B cell (primary cell): ENCODE results near the gene NCDN. TPM values are rescaled to one million over a fixed set of nuclear protein-coding genes. Genes with fewer than 3 reads are reported as not detected.
A peak's percentile ranks its signal among the peaks of the same experiment; 100 is the strongest.

ENCODE experiments used
- ATAC-seq: fragments of 200-7000 bp; cut with Tn5 transposase; one replicate; pipeline ENCODE4 v1.10.0; 2021; ENCODE audit warnings: low read depth, mild to moderate bottlenecking, moderate number of reproducible peaks, moderate library complexity
- CTCF ChIA-PET: fragments of 350-600 bp; sonication (Branson Sonifier 250); formaldehyde crosslinking; loops from one replicate; lab custom pipeline; 2021; ENCODE audit warnings: antibody characterized with exemption, inconsistent platforms; lab: Charles Lee
- POLR2A ChIA-PET: fragments of 350-600 bp; sonication (Branson Sonifier 250); formaldehyde crosslinking; loops from one replicate; lab custom pipeline; 2021; ENCODE audit warnings: antibody characterized with exemption; lab: Charles Lee
- DNase-seq: peaks from one replicate; pipeline ENCODE4 v3.0.0; 2013
- H2AFZ ChIP-seq: 2 replicates; pipeline ENCODE4 v1.6.1; 2012; ENCODE audit warnings: mild to moderate bottlenecking, low read depth, low read length; ENCODE audit not compliant: insufficient read depth, poor library complexity, severe bottlenecking
- H3K27ac ChIP-seq, 2 donors: 1 replicate in 1 of 2; 2 replicates in 1 of 2; pipeline ENCODE4 v1.5.1; 2012 to 2013; ENCODE audit warnings: low read length in 2 of 2, mild to moderate bottlenecking in 2 of 2, moderate library complexity in 1 of 2
- H3K27me3 ChIP-seq, 4 experiments: fragments of 200-600 bp in 1 of 4; sonication (generic) in 1 of 4; replicated peaks in 1 of 4; 1 replicate in 2 of 4; 2 replicates in 2 of 4; pipeline versions ENCODE4 v1.6.1 to v1.7.0; 2013 to 2016; ENCODE audit warnings: low read length in 3 of 4, mild to moderate bottlenecking in 2 of 4, mixed read lengths in 1 of 4, moderate library complexity in 1 of 4; ENCODE audit not compliant: insufficient read depth in 4 of 4, control insufficient read depth in 3 of 4; ENCODE audit errors: control extremely low read depth in 1 of 4
- H3K36me3 ChIP-seq, 2 experiments: replicated peaks in 1 of 2; 1 replicate in 1 of 2; 2 replicates in 1 of 2; pipeline versions ENCODE4 v1.6.1 to v1.7.1; 2013; ENCODE audit warnings: low read length in 1 of 2; ENCODE audit not compliant: insufficient read depth in 2 of 2, control insufficient read depth in 1 of 2; ENCODE audit errors: control extremely low read depth in 1 of 2, extremely low read depth in 1 of 2
- H3K4me1 ChIP-seq, 2 donors: fragments of 200-600 bp in 1 of 2; sonication (generic) in 1 of 2; 1 replicate in 1 of 2; 2 replicates in 1 of 2; pipeline versions ENCODE4 v1.5.1 to v1.6.1; 2013 to 2017; ENCODE audit warnings: low read length in 2 of 2; ENCODE audit not compliant: control insufficient read depth in 2 of 2, insufficient read depth in 2 of 2
- H3K4me2 ChIP-seq: replicated peaks from 2 replicates; pipeline ENCODE3; 2012; ENCODE audit warnings: mild to moderate bottlenecking, low read depth, low read length; ENCODE audit not compliant: poor library complexity, severe bottlenecking
- H3K4me3 ChIP-seq, 5 experiments: fragments of 200-600 bp in 1 of 5; sonication (generic) in 1 of 5; 1 replicate in 3 of 5; 2 replicates in 2 of 5; pipeline versions ENCODE4 v1.5.1 to v1.7.0; 2011 to 2016; ENCODE audit warnings: low read length in 4 of 5, mild to moderate bottlenecking in 4 of 5, low read depth in 2 of 5, control low read depth in 1 of 5, moderate library complexity in 1 of 5; ENCODE audit not compliant: insufficient read depth in 1 of 5; ENCODE audit errors: control extremely low read depth in 1 of 5, extremely low read depth in 1 of 5
- H3K79me2 ChIP-seq: fragments of 200-600 bp; sonication (generic); one replicate; pipeline ENCODE4 v1.6.0; 2016; ENCODE audit warnings: low read length; ENCODE audit not compliant: control insufficient read depth, insufficient read depth
- H3K9ac ChIP-seq: fragments of 200-600 bp; sonication (generic); 2 replicates; pipeline ENCODE4 v1.6.1; 2017; ENCODE audit warnings: mild to moderate bottlenecking, low read length, moderate library complexity
- H3K9me3 ChIP-seq, 3 donors: one replicate each; pipeline versions ENCODE4 v1.6.1 to v1.7.1; 2013; ENCODE audit warnings: low read length in 2 of 3; ENCODE audit not compliant: control insufficient read depth in 2 of 3, insufficient read depth in 1 of 3; ENCODE audit errors: control extremely low read depth in 1 of 3
- H4K20me1 ChIP-seq: 2 replicates; pipeline ENCODE4 v1.6.0; 2012; ENCODE audit warnings: mild to moderate bottlenecking, low read length; ENCODE audit not compliant: insufficient read depth, control insufficient read depth, poor library complexity, severe bottlenecking
- H3K27ac Mint-ChIP-seq: one replicate; pipeline ENCODE4 v1.8.0; 2021; ENCODE audit warnings: mixed read lengths
- H3K27me3 Mint-ChIP-seq: one replicate; pipeline ENCODE4 v1.8.0; 2021; ENCODE audit warnings: mixed read lengths
- H3K4me1 Mint-ChIP-seq: one replicate; pipeline ENCODE4 v1.8.0; 2021; ENCODE audit warnings: mixed read lengths
- H3K4me3 Mint-ChIP-seq: one replicate; pipeline ENCODE4 v1.8.0; 2021; ENCODE audit warnings: mixed read lengths
- H3K9me3 Mint-ChIP-seq: one replicate; pipeline ENCODE4 v1.8.0; 2022; ENCODE audit warnings: mixed read lengths; ENCODE audit not compliant: insufficient read depth
- CTCF ChIP-seq: fragments of 200-600 bp; IDR thresholded peaks from one replicate; pipeline ENCODE4 v1.8.0; 2022; ENCODE audit warnings: antibody characterized with exemption, mild to moderate bottlenecking
- EZH2 ChIP-seq: IDR thresholded peaks from 2 replicates; pipeline ENCODE4 v1.6.1; 2012; ENCODE audit warnings: borderline replicate concordance, low read depth, mild to moderate bottlenecking, moderate library complexity, low read length; ENCODE audit not compliant: insufficient read depth, poor library complexity, severe bottlenecking
- WGBS: methylation state at CpG from one replicate; pipeline ENCODE4 v1.1.5; 2013; ENCODE audit warnings: missing lambda C conversion rate; ENCODE audit not compliant: insufficient coverage; 5-methylcytosine and 5-hydroxymethylcytosine counted together
- intact Hi-C: fragments of 100-400 bp; cut with micrococcal nuclease; formaldehyde crosslinking; loops from one replicate; pipeline ENCODE4 v1.10.0; 2022
- polyA plus RNA-seq: library from polyadenylated mRNA; depleted of rRNA; stranded (reverse); fragments of >200 nt; gene quantifications from 2 replicates; pipeline ENCODE4 v1.2.3, GENCODE V29; 2012
- total RNA-seq, 2 donors: library from RNA; stranded (reverse); fragments of 120-200 nt in 1 of 2; gene quantifications; 1 replicate in 1 of 2; 2 replicates in 1 of 2; pipeline versions ENCODE4 v1.2.3 to v1.2.4, GENCODE V29; 2013 to 2022

The NCDN gene
- total and polyA plus RNA-seq, 2 donors (not counting 1 experiment from before 2014, with no cell fraction given), result 13.6 to 19.8 TPM

GRCh38 chr1:35557118-35557610 lies 435 bp upstream of the NCDN start, which contains the start of gene KIAA0319L:
Gene KIAA0319L, minus strand, starts transcription at chr1:35557403. Its CDS starts 2,912 bp downstream, at chr1:35554491.
- Histone ChIP-seq H3K79me2 (peaks cover 31% of the 10 kb centered on the region), H3K4me2 (peak within 1 kb of the TSS; percentile 94), H2AFZ (peak within 1 kb of the TSS; percentile 89), H3K36me3 (peaks cover 5 to 15% of the 10 kb centered on the region in 2 experiments), H3K4me1 (peaks cover 15 to 26% of the 10 kb centered on the region in 2 donors), H3K9ac (peak within 1 kb of the TSS; percentile 93), H3K9me3 (no peaks in the 10 kb centered on the region), H4K20me1 (no peaks in the 10 kb centered on the region), H3K27me3 (no peaks in the 10 kb centered on the region), H3K4me3 (peak within 1 kb of the TSS; percentile 82 to 94 (median 90)), H3K27ac (peak within 1 kb of the TSS; percentile 68 to 82)
- Mint-ChIP-seq H3K4me3 (peak within 1 kb of the TSS; percentile 98), H3K9me3 (no peaks in the 10 kb centered on the region), H3K27ac (peak within 1 kb of the TSS; percentile 99), H3K27me3 (no peaks in the 10 kb centered on the region), H3K4me1 (peaks cover 41% of the 10 kb centered on the region)
- intact Hi-C loops, result loop anchor here (1.0 to 10.0 kb wide), 6 partner anchors 20 to 702 kb away; partner anchors contain the start of genes PSMB2, SFPQ, SMIM12 and ZMYM6
- DNase-seq (no peak), ATAC-seq (peak; percentile 71)
- ChIA-PET POLR2A (interaction anchor here (0.5 to 1.9 kb wide), 4 partner anchors 10 to 215 kb away, joined by 3 to 7 read pairs (median 4); partner anchors contain the start of gene CLSPN), CTCF (interaction anchor here (0.9 to 2.4 kb wide), 6 partner anchors 8 to 705 kb away, joined by 3 to 13 read pairs (median 7); no protein-coding TSS in a partner anchor)
- TF ChIP-seq EZH2 (no peak), CTCF (no peak)
- under 1% methylated on average over 22 of the region's 39 CpGs for WGBS
